ENCODE measurements around the gene PTPA.
A peak's percentile ranks its signal among the peaks of the same experiment; 100 is the strongest.
"Not testable (repeated sequence)": the region's sequence is repeated elsewhere in the genome, so short reads cannot be mapped to it uniquely, and the experiment has no call there.

Gene PTPA

GRCh38 chr9:129174724-129175514 lies 63.7 kb downstream of the PTPA start:
- DNase-seq (ENCODE audit: extremely low read depth in 1 of 2, low read depth in 1 of 2): no peak

DNA sequence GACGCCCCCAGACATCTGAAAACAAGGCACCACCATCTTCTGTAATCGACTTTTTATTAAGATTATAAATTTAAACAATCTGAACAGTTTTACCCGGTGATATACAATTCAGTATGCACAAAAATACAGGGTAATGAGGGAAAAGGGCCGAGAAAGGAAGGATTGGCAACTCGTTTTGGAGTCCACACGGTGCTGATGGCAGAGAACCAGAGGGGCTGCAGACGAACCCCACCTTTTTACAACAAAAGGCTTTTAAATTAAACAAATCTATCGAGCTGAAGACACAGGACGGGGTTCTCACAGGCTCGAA lies 64.3 kb downstream of the PTPA start:
- DNase-seq (ENCODE audit: extremely low read depth in 1 of 2, low read depth in 1 of 2): no peak

DNA sequence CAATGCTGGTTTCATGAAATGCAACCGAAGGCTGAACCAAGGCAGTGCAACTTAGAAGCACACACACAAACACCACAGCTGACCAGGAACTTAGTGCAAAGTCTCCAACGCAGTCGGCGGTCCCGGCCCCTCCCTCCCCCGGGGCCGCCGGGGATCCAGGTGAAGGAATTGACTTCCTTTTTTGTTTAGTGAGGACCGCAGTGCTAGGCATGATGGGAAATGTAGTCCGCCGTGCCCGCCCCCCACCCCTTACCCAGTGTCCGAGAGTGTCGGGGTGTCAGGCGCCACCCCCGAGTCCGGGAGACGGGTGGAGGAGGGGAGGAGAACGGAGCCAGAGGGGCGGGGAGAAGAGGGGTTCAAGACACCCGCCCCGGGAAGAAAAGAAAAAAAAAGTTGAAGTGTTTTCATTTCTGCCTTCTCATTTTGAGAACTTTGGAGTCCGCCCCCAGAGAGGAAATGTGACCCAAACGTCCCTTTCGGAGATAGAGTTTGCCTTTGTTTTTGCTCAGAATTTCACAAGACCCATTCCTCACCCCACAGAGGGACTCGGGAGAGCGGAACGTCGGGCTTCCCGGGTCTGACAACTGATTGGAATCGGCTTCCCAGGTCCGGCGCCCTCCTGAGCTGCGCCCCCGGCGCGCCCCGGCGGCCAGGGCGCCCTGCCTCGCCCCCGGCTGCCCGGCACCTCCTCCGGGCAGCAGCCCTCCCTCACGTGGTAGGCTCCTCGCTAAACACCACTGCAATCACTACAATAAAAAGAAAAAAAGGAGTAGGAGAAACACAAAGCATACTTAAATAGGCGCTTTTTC lies 64.8 kb downstream of the PTPA start:
- DNase-seq (ENCODE audit: extremely low read depth in 1 of 2, low read depth in 1 of 2): peak in 1 of 2 donors; percentile 74

- no peak for DNase-seq (ENCODE audit: extremely low read depth in 1 of 2, low read depth in 1 of 2)
These were observed 65.7 kb downstream of the PTPA start for GRCh38 chr9:129176701-129177442.

GRCh38 chr9:129177443-129177790 lies 66.2 kb downstream of the PTPA start:
- no peak for DNase-seq (ENCODE audit: extremely low read depth in 1 of 2, low read depth in 1 of 2)

GRCh38 chr9:129177791-129178567 lies 66.8 kb downstream of the PTPA start, which contains the start of gene IER5L:
Gene IER5L, minus strand, starts transcription at chr9:129178261. Its CDS starts 209 bp downstream, at chr9:129178052.
- DNase-seq (ENCODE audit: extremely low read depth in 1 of 2, low read depth in 1 of 2): peak; percentile 88 to 90

DNA sequence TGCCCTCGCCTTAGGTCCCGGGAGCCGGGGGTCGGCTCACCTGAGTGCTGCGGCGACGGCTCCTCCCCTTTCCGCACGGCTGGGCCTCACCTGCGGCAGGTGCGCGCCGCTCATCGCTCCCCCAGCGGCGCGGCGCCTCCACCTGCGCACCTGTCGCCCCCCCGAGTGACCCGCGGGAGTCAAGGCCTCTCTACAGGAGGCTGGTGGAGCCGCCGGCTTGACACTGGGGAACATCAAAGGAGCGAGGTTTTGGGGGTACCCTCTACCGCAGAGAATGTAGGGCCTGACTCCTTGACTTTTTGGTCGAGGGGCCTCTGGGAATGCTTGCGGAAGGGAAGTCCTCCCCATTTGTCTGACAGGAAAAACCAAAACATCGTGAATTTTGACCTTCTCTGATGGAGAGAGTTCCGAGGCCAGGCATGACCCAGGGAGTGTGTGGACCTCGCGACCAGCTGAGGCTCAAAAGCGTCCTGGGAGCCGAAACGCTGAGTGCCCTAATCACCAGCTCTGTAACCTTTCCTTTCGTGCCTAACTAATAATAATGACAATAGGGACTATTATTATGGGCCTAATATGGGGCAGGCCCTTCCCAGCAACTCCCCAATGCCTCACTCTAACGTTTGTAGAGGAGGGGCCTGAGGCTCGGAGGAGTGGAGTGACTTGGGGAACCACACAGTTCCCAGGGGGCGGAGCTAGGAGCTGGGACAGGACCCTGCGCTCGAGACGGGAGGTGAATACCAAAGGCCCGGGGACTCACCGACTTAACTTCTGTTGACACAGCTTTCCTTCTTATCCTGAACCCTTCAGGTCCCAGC lies 67.6 kb downstream of the PTPA start:
- no peak for DNase-seq (ENCODE audit: extremely low read depth in 1 of 2, low read depth in 1 of 2)

- no peak for DNase-seq (ENCODE audit: extremely low read depth in 1 of 2, low read depth in 1 of 2)
These were observed 70.0 kb downstream of the PTPA start for GRCh38 chr9:129181246-129181645.

GRCh38 chr9:129182122-129182521 lies 70.9 kb downstream of the PTPA start:
- no peak for DNase-seq (ENCODE audit: extremely low read depth in 1 of 2, low read depth in 1 of 2)

DNA sequence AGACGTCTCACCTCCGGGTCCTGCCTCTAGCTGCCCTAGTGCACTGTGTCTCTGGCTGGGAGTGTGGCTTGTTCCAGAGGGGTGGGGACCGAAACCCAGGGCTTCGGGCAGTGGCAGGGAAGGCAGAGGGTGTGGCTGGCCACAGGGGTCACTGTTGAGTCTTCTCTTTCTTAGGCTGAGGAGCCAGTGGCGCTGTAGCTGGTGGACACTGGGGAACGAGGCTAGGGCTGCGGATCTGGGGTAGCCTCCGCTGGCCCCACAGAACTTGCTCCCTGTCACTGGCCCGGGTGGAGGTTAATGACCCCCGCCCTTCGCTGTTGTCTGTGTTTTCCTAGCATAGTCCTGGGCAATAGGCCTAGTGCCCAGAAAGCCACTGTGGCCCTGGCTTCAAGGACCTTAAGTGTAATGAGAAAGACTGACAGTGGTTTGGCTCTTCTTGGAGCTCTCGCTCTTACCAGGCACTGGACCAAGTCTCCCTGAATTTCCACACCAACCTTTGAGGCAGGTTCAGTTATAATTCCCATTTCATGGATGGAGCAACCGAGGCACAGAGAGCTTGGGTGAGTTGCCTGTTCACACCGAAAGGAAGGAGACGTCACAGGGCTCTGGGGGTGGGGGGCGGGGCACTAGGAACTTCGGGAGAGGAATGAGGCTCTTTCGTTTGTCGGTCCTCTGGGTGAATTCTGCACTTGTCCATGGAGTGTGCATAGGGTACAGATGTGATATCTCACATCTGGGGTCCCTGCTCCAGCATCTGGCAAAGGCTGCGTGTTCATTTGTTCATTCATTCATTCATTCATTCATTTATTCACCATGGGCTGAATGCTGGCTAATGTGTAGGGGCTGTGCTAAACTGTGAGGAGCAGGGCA lies 71.6 kb downstream of the PTPA start:
- no peak for DNase-seq (ENCODE audit: extremely low read depth in 1 of 2, low read depth in 1 of 2)

- DNase-seq (ENCODE audit: extremely low read depth in 1 of 2, low read depth in 1 of 2): no peak
These were observed 72.4 kb downstream of the PTPA start for GRCh38 chr9:129183495-129184218.

GRCh38 chr9:129184219-129184524 lies 73.0 kb downstream of the PTPA start:
- no peak for DNase-seq (ENCODE audit: extremely low read depth in 1 of 2, low read depth in 1 of 2)

GRCh38 chr9:129184596-129185122 lies 73.4 kb downstream of the PTPA start:
- no peak for DNase-seq (ENCODE audit: extremely low read depth in 1 of 2, low read depth in 1 of 2)

DNA sequence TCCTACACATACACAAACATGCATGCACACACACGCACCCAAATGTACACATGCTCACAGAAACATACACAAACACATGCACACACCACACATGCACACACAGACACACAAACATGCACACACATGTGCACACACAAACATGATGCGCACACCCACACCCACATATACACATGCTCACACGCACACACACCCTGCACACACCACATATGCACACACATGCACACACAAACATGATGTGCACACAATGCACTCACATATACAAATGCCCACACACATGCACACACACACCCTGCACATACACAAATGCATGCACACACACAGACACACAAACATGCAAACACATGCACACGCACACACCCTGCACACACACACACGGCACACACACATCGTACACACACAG lies 74.2 kb downstream of the PTPA start:
- DNase-seq (ENCODE audit: extremely low read depth in 1 of 2, low read depth in 1 of 2): no peak

- no peak for DNase-seq (ENCODE audit: extremely low read depth in 1 of 2, low read depth in 1 of 2)
These were observed 74.8 kb downstream of the PTPA start for GRCh38 chr9:129185991-129186390.

GRCh38 chr9:129187042-129187441 lies 75.8 kb downstream of the PTPA start:
- DNase-seq (ENCODE audit: extremely low read depth in 1 of 2, low read depth in 1 of 2): no peak

GRCh38 chr9:129189971-129190370 lies 78.8 kb downstream of the PTPA start:
- not testable (repeated sequence) for DNase-seq (ENCODE audit: extremely low read depth in 1 of 2, low read depth in 1 of 2)

DNA sequence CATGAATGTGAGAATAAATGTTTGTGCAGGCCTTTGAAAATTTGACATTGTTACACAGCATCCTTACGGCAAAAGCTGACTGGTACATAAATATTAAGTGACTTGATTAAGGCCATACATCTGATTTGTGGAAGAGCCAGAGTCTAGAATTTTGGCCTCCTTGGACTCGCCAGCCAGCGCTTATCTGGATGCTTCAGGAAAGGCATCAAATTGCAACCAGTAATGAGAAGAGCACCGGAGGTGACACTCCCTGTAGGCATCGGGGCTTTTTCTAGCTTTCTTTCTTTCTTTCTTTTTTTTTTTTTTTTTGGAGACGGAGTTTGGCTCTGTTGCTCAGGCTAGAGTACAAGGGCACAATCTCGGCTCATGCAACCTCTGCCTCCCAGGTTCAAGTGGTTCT lies 80.0 kb downstream of the PTPA start:
- no peak for DNase-seq (ENCODE audit: extremely low read depth in 1 of 2, low read depth in 1 of 2)
